ENCODE results near the gene EIF3L. TPM values are rescaled to one million over a fixed set of nuclear protein-coding genes. Genes with fewer than 3 reads are reported as not detected.
A peak's percentile ranks its signal among the peaks of the same experiment; 100 is the strongest.
"Not testable (repeated sequence)": the region's sequence is repeated elsewhere in the genome, so short reads cannot be mapped to it uniquely, and the experiment has no call there.

Gene EIF3L
- 100 to 1,000 TPM; 260 to 316 (median 300) TPM for polyA plus RNA-seq (ENCODE audit: low read depth in 6 of 6)

GRCh38 chr22:37849089-37849751 lies at the start of gene EIF3L:
EIF3L (plus strand) TSS chr22:37849419; CDS start chr22:37849450, 31 bp downstream.
- H3K27me3 Mint-ChIP-seq, result no peaks in the 10 kb centered on the region

DNA sequence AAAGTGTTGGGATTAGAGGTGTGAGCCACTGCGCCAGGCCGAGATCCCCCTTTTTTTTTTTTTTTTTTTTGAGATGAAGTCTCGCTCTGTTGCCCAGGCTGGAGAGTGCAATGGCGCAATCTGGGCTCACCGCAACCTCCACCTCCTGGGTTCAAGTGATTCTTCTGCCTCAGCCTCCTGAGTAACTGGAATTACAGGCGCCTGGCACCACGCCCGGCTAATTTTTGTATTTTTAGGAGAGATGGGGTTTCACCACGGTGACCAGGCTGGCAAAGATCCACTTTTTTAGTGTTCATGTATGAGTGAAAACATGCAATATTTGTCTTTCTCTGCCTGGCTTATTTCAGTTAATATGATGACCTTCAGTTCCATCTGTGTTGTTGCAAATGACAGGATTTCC lies 49.2 kb upstream of the EIF3L start:
- H3K27ac Mint-ChIP-seq; H3K36me3 Mint-ChIP-seq; H3K4me3 Mint-ChIP-seq; ATAC-seq (ENCODE audit: low read depth in 2 of 2); DNase-seq; H3K9me3 Mint-ChIP-seq: not testable (repeated sequence)
- Mint-ChIP-seq H3K27me3 (peaks cover 26 to 46% (median 29%) of the 10 kb centered on the region in 3 donors), H3K4me1 (peaks cover 15 to 22% (median 20%) of the 10 kb centered on the region in 3 donors)

More at GRCh38 chr22:37849089-37849751, at the start of gene EIF3L:
- Mint-ChIP-seq H3K9me3 (peaks cover 0 to 3% (median 0%) of the 10 kb centered on the region in 7 donors), H3K4me3 (peak within 1 kb of the TSS; percentile 89 to 100 (median 99)), H3K27ac (peak within 1 kb of the TSS; percentile 97 to 100 (median 99)), H3K36me3 (peaks cover 11 to 13% of the 10 kb centered on the region in 2 donors), H3K4me1 (peaks cover 39 to 56% (median 53%) of the 10 kb centered on the region in 3 donors)
- ATAC-seq (ENCODE audit: low read depth in 2 of 2), result peak; percentile 71 to 75
- peak; percentile 85 for DNase-seq

GRCh38 chr22:37801946-37802309 lies 47.3 kb upstream of the EIF3L start:
- peaks cover 0 to 3% (median 0%) of the 10 kb centered on the region in 7 donors for H3K9me3 Mint-ChIP-seq
- peaks cover 26 to 36% (median 33%) of the 10 kb centered on the region in 3 donors for H3K4me1 Mint-ChIP-seq
- DNase-seq (no peak), ATAC-seq (ENCODE audit: low read depth in 2 of 2) (no peak)
- H3K36me3 Mint-ChIP-seq, result no peaks in the 10 kb centered on the region
- peaks cover 42 to 63% (median 46%) of the 10 kb centered on the region in 3 donors for H3K27me3 Mint-ChIP-seq
- peak overlapping the region in 5 of 8 donors; percentile 73 to 88 (median 78) for H3K4me3 Mint-ChIP-seq
- no peak overlapping the region for H3K27ac Mint-ChIP-seq

- no peaks in the 10 kb centered on the region for H3K36me3 Mint-ChIP-seq
- H3K4me1 Mint-ChIP-seq, result peaks cover 26 to 39% (median 37%) of the 10 kb centered on the region in 3 donors
- H3K9me3 Mint-ChIP-seq, result peaks cover 0 to 3% (median 0%) of the 10 kb centered on the region in 7 donors
- ATAC-seq (ENCODE audit: low read depth in 2 of 2), result no peak
- DNase-seq, result no peak
- peak overlapping the region in 2 of 6 donors; percentile 6 to 89 for H3K27ac Mint-ChIP-seq
- H3K27me3 Mint-ChIP-seq, result peaks cover 46 to 68% (median 47%) of the 10 kb centered on the region in 3 donors
- peak overlapping the region in 7 of 8 donors; percentile 33 to 84 (median 73) for H3K4me3 Mint-ChIP-seq
These were observed 46.7 kb upstream of the EIF3L start for GRCh38 chr22:37802310-37803194.

- ATAC-seq (ENCODE audit: low read depth in 2 of 2) (no peak), DNase-seq (no peak)
- Mint-ChIP-seq H3K27me3 (peaks cover 44 to 74% (median 50%) of the 10 kb centered on the region in 3 donors), H3K27ac (peak overlapping the region in 3 of 6 donors; percentile 6 to 89 (median 74)), H3K4me3 (peak overlapping the region in 7 of 8 donors; percentile 33 to 84 (median 73)), H3K9me3 (peaks cover 0 to 3% (median 0%) of the 10 kb centered on the region in 7 donors), H3K36me3 (no peaks in the 10 kb centered on the region), H3K4me1 (peaks cover 26 to 44% (median 42%) of the 10 kb centered on the region in 3 donors)
These were observed 46.0 kb upstream of the EIF3L start for GRCh38 chr22:37803195-37803638.

- peaks cover 0 to 3% (median 0%) of the 10 kb centered on the region in 7 donors for H3K9me3 Mint-ChIP-seq
- DNase-seq, result no peak
- H3K27ac Mint-ChIP-seq, result peak overlapping the region in 2 of 6 donors; percentile 55 to 89
- H3K4me1 Mint-ChIP-seq, result peaks cover 26 to 48% (median 47%) of the 10 kb centered on the region in 3 donors
- no peak for ATAC-seq (ENCODE audit: low read depth in 2 of 2)
- no peaks in the 10 kb centered on the region for H3K36me3 Mint-ChIP-seq
- peak overlapping the region; percentile 34 to 84 (median 68) for H3K4me3 Mint-ChIP-seq
- peaks cover 47 to 80% (median 56%) of the 10 kb centered on the region in 3 donors for H3K27me3 Mint-ChIP-seq
These were observed 45.4 kb upstream of the EIF3L start for GRCh38 chr22:37803639-37804351.

DNA sequence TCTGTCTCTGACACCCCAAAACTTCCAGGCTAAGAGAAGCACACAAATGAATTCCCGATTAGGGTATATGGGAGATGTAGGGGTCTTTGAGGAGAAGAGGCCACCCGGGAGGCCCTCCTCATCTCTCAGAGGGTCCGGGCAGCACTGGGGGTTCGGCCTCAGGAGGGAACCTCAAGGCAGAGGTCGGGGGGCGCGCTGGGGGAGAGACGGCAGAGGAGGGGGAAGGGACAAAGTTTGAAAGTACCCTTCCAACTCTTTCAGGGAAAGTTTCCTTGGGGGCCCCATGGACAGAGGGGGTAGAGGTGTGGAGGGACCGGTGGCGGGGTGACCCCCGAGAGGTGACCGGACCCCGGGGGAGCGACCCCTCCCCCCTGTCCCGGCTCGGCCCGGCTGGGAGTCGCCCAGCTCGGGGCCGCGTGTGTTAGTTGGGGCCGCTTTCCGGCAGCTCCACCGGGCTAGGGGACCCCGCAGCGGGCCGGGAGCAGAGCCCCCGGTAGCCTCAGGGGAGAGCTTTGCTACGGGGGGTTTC lies 44.8 kb upstream of the EIF3L start:
- Mint-ChIP-seq H3K27me3 (peaks cover 47 to 82% (median 58%) of the 10 kb centered on the region in 3 donors), H3K27ac (peak overlapping the region in 2 of 6 donors; percentile 55 to 92)
- ATAC-seq (ENCODE audit: low read depth in 2 of 2), result no peak

GRCh38 chr22:37804881-37805809 lies 44.1 kb upstream of the EIF3L start:
- H3K4me3 Mint-ChIP-seq, result peak overlapping the region; percentile 56 to 92 (median 74)
- H3K9me3 Mint-ChIP-seq, result peaks cover 0 to 3% (median 0%) of the 10 kb centered on the region in 7 donors
- ATAC-seq (ENCODE audit: low read depth in 2 of 2), result peak; percentile 23 to 40
- H3K27ac Mint-ChIP-seq, result peak overlapping the region in 2 of 6 donors; percentile 55 to 82
- DNase-seq, result peak; percentile 43
- H3K27me3 Mint-ChIP-seq, result peaks cover 49 to 86% (median 55%) of the 10 kb centered on the region in 3 donors
- H3K36me3 Mint-ChIP-seq, result no peaks in the 10 kb centered on the region
- H3K4me1 Mint-ChIP-seq, result peaks cover 26 to 49% (median 47%) of the 10 kb centered on the region in 3 donors

More for the DNA sequence above, 44.8 kb upstream of the EIF3L start:
- peaks cover 0 to 3% (median 0%) of the 10 kb centered on the region in 7 donors for H3K9me3 Mint-ChIP-seq
- H3K4me3 Mint-ChIP-seq, result peak overlapping the region; percentile 9 to 84 (median 68)
- DNase-seq, result no peak
- no peaks in the 10 kb centered on the region for H3K36me3 Mint-ChIP-seq
- peaks cover 26 to 49% (median 47%) of the 10 kb centered on the region in 3 donors for H3K4me1 Mint-ChIP-seq

DNA sequence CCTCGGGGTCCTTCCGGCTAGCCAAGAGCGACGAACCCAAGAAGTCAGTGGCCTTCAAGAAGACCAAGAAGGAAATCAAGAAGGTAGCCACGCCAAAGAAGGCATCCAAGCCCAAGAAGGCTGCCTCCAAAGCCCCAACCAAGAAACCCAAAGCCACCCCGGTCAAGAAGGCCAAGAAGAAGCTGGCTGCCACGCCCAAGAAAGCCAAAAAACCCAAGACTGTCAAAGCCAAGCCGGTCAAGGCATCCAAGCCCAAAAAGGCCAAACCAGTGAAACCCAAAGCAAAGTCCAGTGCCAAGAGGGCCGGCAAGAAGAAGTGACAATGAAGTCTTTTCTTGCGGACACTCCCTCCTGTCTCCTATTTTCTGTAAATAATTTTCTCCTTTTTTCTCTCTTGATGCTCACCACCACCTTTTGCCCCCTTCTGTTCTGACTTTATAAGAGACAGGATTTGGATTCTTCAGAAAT lies 43.4 kb upstream of the EIF3L start:
- H3K4me1 Mint-ChIP-seq, result peaks cover 26 to 49% (median 47%) of the 10 kb centered on the region in 3 donors
- peaks cover 46 to 85% (median 49%) of the 10 kb centered on the region in 3 donors for H3K27me3 Mint-ChIP-seq
- H3K9me3 Mint-ChIP-seq, result peaks cover 0 to 3% (median 0%) of the 10 kb centered on the region in 7 donors
- no peaks in the 10 kb centered on the region for H3K36me3 Mint-ChIP-seq
- DNase-seq (no peak), ATAC-seq (ENCODE audit: low read depth in 2 of 2) (no peak)
- H3K27ac Mint-ChIP-seq, result no peak overlapping the region
- H3K4me3 Mint-ChIP-seq, result peak overlapping the region; percentile 54 to 92 (median 74)

DNA sequence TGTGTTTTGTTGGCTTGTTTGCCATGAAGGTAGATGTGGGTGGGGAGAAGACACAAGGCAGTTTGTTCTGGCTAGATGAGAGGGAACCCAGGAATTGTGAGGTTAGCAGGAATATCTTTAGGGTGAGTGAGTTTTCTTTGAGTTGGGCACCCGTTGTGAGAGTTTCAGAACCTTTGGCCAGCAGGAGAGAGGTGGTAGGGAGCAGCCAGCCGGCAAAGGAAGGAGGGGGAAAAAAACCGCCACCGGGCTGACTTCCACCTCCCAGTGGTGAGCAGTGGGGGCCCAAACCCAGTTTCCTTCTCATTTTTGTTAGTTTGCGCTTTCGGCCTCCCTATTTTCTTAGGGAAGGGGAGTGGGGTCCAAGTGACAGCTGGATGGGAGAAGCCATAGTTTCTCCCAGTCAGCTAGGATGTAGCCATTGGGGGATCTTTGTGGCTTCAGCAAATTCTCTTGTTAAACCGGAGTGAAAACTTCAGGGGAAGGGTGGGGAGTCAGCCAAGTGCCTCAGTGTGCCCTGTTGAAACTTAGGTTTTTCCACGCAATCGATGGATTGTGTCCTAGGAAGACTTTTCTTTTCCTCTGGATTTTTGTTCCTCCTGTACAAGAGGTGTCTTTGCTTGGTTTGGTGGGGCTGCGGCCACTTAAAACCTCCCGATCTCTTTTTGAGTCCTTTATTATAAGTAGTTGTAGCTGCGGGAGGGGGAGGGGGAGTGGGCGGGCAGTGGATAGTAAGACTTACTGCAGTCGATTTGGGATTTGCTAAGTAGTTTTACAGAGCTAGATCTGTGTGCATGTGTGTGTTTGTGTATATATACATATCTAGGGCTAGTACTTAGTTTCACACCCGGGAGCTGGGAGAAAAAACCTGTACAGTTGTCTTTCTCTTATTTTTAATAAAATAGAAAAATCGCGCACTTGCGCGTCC lies 42.5 kb upstream of the EIF3L start:
- H3K4me1 Mint-ChIP-seq, result peaks cover 26 to 49% (median 47%) of the 10 kb centered on the region in 3 donors
- peaks cover 46 to 79% (median 49%) of the 10 kb centered on the region in 3 donors for H3K27me3 Mint-ChIP-seq
- H3K27ac Mint-ChIP-seq, result peak overlapping the region in 1 of 6 donors; percentile 37
- no peak for DNase-seq
- peaks cover 0 to 3% (median 0%) of the 10 kb centered on the region in 7 donors for H3K9me3 Mint-ChIP-seq
- ATAC-seq (ENCODE audit: low read depth in 2 of 2), result no peak
- no peaks in the 10 kb centered on the region for H3K36me3 Mint-ChIP-seq
- peak overlapping the region; percentile 60 to 92 (median 74) for H3K4me3 Mint-ChIP-seq
